NCI-H1436 (cell line): ENCODE data around the gene ZNF207.
"Not testable (repeated sequence)": the region's sequence is repeated elsewhere in the genome, so short reads cannot be mapped to it uniquely, and the experiment has no call there.

Source experiments
- DNase-seq: peaks from one replicate; lab custom pipeline; 2025; lab: John Stamatoyannopoulos, UW

Gene ZNF207

DNA sequence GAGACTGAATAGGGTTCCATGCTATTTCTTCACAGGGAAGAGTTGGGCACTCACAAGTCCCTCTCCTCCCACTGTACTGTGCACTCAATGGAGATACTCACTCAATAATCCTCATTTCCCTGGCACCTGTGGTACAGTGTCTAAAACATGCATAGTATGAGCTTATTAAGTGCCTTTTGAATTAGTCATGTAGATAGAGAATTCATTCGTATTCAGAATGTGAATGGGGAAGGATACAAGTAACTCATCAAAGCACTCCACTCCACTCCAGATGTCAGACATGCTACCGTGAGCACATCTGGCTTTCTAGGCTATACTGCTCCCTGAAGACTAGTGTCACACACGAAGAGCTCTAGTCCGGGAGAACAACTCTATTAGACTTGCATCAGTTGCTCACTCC is 14.3 kb upstream of the ZNF207 start:
- DNase-seq = no peak

DNA sequence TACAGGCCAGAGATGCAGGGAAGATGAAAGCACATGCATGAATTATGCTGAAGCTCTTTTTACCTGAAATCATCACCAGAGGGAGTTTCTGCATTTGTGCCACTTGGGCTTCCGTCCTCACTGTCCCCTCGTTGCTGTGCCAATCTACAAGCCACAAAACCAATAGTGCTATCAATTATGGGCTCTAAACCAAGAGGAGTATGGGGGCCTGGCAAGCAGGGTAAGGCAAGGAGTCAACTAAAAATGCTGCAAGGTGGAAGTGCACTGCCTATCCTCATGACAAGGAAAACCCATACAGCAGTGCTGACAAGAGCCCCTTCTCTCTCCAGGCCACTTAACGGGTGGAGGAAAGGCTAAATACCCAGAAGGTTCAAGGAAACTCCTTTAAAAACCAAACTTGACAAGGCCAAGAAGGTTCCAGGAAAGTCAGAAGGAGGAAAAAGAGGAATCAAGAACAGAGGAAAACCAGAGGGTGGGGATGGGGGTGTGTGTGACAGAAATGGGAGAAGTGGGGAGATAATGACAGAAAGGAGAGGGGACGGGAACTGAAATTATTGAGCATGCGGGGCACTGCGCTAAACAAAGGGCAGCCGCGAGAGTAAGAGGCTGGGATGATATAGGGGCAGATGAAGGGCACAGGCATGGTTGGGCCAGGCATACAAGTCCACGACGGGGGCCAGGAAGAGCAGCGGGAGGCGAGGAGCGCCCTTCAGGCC is 8.7 kb upstream of the ZNF207 start:
- DNase-seq = peak; percentile 12

DNA sequence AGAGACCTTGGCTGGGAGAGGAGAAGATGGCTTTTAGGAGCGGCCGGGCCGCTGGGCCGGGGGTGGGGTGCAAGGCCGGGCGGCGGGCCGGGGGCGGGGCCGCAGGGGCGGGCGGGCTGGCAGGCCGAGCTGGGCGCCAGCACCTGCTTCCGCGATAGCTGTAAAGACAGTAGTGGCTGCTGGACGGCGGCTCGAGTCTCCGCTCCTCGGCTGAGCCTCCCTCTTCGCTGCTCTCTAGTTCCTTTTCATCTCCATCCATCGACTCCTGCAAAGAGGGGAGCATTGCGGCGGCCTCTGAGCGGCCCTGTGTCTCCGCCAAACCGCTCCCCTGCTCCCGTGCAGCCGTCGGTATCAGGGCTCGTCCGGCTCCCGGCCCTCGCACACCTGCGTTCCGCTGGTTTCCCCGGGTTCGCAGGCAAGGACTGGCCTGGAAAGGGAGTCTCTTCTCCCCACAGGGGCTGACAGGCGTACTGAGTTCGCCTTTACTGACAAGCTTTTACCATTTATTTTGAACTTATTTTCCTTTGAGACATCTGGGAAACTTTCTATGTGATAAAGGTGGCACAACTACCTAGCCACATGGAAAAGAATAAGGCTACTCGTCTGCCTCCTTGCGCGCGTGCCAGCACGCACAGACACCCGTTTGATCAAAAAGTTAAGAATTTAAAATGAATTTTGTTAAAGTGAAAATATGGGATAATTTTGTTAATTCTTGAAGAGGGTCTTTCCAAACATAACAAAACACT is 7.9 kb upstream of the ZNF207 start, which contains the start of gene C17orf75:
Gene C17orf75 (minus strand): TSS at position 317 of the 746 bp plus-strand sequence. CDS start 34 bp downstream, at position 283.
- peak; percentile 86 for DNase-seq

DNA sequence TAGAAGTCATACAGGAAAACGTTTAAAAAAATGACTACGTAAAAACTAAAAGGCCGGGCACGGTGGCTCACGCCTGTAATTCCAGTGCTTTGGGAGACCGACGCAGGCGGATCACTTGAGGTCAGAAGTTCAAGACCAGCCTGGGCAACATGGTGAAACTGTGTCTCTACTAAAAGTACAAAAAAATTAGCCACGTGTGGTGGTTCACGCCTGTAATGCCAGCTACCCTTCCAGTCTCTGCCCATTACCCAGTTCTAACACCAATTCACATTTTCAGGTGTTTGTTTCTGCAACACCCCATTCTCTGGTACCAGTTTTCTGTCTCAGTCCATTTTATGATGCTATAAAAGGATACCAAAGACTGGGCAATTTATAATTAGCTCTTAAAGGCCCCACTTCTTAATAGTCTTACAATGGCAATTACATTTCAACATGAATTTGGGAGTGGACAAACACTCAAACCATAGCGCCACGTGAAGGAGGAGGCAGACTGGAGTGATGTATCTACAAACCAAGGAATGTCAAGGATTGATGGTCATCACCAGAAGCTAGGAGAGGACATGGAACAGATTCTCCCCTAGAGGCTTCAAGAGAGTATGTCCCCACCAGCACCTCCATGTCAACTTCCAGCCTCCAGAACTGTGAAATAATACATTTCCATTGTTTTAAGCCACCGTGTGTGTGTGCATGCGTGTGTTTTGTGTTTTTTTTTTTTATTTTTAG is 7.2 kb upstream of the ZNF207 start:
- DNase-seq = no peak

DNA sequence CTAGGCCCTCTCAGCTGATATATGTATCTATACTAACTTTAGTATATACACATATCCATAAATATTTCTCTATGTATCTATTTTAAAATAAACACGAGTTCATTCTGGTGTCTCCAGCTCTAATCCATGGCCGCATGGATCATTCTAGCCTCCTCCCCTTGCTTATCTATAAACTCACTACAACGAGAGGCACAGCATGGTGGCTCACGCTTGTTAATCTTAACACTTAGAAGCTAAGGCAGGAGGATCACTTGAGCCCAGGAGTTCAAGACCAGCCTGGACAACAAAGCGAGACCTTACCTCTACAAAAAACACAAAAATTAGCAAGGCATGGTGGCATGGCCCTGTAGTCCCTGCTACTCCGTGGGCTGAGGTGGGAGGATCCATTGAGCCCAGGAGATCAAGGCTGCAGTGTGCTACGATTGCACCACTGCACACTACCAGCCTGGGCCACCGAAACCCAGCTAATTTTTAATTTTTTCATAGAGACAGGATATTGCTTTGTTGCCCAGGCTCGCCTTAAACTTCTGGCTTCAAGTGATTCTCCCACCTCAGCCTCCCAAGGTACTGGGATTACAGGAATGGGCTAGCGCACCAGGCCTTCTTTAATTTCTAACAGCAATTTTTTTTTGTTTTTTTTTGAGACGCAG is 3.9 kb upstream of the ZNF207 start:
- no peak for DNase-seq

DNA sequence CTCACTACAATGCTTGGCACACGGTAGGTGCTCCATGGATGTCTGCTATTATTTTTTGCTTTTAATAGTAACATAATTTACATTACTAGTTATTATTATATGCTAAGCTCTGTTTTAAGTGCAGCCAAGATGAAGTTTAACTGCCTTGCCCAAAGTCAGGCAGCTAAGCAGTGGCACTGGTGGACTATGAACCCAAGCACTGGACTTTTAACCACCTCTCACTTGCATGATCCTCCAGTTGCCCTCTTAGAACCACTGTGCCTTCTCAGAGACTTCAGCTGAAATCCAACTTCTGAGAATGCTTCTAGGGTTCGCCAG is 1.5 kb upstream of the ZNF207 start:
- no peak for DNase-seq

DNA sequence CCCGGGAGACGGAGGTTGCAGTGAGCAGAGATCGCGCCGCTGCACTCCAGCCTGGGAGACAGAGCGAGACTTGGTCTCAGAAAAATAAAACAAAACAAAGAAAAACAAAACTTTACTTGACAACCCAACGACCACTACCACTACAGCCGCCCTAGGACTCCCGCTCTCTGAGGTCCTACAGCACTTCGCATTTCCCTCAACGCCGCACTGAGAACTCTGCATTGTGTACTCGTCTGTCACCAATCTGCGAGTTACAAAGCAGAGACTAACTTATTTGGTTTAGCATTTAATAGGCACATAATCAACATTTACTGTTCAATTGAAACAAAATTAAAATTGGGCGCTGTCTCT is 479 bp upstream of the ZNF207 start:
- DNase-seq = no peak

DNA sequence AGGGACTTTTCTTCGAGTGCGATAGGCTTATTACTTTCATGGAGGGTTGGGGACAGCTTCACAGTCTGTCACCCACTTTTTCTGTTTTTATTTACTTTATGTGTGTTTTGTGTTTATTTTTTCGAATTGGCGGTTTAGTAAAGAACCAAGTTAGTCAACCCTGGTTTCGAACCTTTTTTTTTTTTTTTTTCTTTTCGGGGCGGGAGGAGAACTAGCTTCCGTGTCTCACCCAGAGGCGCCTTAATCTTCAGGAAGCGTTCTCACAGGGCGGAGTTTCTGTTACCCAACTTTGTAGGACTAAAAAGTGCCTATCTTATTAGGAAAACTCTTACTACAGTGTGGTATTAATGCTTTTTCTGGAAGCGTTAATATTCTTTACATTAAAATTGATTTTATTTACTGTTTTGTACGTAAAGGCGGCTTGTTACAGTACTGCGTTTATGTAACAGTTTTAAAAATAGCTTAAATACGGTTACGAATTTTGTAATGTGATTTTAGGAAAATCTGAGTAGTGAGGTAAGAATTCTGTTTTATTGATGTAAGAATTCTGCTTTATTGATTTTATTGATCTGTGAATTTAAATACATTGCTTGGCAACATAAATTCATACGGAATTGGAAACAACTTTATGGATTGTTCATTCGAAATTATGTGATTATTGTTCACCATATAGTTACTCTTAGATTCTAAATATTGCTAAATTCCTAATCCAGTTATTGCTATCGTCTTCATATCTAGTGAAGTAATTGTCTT is 885 bp downstream of the ZNF207 start:
- peak; percentile 32 for DNase-seq

DNA sequence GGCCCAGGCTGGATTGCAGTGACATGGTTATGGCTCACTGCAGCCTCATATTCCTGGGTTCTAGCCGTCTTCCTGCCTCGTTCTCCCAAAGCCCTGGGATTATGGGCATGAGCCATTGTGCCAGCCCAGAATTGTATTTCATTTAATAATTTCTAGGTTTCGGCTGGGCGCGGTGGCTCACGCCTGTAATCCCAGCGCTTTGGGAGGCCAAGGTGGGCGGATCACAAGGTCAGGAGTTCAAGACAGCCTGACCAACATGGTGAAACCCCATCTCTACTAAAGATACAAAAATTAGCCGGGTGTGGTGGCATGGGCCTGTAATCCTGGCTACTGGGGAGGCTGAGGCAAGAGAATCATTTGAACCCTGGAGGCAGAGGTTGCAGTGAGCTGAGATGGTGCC is 2.8 kb downstream of the ZNF207 start:
- not testable (repeated sequence) for DNase-seq

DNA sequence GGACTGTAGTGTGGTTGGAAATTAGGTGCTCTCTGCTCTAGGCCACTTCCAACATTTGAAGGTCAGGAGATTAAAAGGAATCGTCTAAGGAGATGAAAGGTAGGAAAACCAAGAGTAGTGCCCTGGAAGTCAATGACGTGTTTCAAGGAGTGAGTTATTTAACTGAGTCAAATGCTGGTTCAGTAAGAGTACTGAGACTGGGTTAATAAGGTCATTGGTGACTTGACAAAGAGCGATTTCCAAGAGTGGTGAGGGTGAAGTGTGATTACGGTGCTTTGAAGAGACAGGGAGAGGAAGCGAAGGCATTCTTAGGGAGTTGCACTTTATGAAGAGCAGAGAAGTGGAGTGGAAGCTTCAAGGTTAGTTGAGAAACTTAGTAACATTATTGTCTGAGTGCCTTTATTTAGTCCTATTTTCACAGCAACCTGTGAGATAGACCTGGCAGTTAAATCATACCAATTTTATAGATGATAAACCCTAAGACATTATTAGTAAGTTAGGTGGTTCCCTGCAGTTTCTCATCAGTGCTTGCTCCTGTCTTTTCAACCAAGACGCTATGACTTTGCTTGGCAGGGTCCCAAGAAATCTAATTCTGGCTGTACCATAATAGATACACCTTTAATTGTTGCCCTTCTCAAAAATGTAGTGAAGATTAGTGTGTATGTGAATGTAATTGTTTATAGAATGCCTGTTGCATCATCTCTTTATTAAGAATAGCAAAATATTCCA is 5.9 kb downstream of the ZNF207 start:
- DNase-seq = no peak

DNA sequence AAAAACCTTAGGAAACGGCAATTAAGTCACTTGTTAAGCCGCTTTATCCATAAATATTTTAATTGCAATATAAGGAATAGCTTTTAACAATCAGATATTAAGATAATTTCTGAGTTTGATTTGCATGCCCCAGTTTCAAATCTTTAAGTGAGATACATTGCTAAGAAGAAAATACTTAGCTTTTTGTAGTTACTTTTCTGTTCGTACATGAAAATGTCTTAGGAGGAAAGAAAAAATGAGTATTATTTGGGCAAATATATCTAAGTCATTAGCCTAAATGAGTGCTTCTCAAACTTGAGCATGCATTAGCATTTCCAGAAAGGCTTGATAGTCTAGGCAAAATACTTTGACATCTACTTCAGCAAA is 6.4 kb downstream of the ZNF207 start:
- DNase-seq = no peak

DNA sequence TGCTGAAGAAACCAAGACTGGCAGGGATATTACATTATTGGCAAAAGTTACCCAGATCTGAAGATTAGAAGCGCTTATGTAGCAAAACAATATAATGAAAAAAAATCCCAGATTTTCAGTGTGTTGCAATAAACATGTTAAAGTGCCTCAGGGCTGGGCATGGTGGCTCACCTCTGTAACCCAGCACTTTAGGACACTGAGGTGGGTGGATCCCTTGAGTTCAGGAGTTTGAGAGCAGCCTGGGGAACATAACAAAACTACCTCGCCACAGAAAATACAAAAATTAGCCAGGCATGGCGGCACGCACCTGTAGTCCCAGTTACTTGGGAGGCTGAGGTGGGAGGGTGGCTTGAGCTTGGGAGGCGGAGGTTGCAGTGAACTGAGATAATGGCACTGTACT is 6.8 kb downstream of the ZNF207 start:
- DNase-seq = no peak

DNA sequence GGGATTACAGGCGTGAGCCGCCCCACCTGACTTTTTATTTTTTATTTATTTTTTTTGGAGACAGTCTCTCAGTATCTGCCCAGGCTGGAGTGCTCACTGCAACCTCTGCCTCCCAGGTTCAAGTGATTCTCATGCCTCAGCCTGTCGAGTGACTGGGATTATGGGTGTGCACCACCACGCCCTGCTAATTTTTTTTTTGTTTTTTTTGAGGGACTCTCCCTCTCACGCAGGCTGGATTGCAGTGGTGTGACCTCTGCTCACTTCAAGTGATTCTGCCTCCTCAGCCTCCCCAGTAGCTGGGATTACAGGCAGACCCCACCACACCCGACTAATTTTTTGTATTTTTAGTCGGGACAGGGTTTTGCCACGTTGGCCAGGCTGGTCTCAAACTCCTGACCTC is 7.7 kb downstream of the ZNF207 start:
- no peak for DNase-seq

DNA sequence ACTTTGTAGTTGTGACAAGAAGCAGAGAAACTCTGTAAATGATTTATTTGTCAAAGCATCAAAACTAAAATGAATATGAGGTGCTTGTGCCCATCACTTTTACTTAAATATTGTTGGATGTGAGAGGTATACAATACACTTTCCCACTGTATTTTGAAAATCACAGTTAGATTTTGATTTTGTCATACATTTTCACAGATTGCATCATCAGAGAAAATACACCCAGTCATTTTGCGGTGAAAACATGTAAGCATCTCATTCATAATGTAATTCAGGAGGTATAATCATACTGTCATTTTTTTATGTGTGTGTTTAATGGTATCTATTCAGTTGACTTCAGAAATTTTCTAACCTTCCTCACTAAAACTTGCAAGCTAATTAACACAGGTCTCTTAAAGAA is 11.3 kb downstream of the ZNF207 start:
- no peak for DNase-seq

DNA sequence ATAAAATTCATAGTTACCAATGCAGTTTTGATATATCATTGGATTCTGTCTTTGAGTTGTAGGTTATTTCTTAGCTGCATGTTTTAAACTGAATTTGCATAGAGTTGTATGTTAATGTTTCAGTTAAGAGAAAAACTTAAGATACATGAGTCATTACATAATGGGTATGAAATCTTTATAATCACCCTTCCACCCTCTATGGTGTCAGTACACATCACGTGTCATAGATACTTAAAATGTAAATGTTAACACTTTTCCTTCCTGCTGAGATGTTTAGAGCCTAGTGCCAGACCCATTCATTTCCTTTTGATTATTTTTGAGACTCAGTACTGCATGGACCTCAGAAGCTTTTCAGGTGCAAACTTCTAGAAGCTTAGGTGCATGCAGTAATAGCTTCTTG is 20.5 kb downstream of the ZNF207 start:
- DNase-seq = no peak

DNA sequence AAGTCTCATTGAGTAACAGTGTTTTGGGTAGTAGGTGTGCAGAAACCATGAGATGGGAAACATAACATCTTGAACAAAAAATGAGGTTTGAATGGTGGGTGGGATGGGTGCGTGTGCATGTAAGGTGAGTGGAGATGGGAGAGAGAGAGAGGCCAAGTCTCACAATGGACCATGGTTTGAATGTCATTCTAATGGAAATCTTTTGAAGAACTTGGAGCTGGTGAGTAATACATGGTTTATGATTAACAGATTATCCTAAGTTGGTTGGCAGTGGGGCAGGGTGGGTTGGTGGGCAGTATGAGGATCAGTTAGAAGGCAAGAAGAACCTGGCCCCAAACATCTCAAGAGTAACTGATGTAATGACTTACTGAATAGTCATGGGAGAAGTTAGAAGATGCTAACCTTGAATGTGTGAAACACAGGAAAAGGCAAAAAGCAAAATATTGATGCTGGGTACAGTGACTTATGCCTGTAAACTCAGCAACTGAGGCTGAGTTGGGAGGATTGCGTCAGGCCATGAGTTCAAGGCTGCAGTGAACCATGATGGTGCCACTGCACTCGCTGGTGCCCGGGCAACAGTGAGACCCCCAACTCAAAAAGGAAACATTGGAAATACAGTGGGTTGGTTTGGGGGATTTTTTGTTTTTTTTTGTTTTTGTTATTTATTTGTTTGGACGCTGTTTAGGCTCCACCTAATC is 32.7 kb downstream of the ZNF207 start:
- no peak for DNase-seq

DNA sequence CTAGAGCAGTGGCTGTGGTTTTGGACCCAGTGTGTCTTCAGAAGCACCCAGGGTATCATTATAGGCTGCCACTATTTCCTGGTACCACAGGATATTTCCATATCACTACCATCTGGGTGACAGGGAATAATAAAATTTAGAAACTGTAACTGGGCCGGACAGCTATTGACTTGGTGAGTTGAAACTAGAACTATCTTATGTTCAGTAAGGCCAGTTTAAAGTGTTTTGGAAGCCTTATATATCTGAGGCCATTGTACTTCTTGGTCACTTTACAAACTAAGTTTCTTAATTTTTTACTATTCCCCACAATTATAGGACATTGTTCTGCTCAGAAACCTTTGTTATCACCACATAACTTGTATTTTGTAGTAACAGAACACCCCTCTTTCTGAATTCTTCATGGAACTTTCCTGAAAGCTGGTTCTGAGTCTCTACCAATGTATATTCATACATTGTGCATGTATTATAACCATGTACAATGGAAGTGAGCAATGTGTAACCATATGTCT is 34.0 kb downstream of the ZNF207 start:
- DNase-seq = no peak

DNA sequence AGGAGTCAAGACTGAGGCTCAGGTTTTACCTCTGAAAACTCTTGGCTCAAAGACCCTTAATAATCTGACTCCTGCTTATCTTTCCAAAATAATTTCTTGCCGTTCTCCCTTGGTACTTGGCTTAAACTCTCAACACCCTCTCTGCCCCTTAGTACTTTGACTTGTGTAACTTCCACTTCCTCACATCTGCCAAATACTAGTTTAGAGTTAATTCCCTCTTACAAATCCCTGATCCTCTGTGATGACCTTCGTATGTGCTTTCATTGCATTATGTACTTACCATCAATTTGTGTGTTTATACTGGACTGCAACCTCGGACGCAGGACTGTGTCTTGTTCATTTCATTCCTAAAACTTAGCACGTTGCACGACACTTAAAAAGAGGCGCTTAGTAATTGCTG is 35.2 kb downstream of the ZNF207 start:
- DNase-seq = no peak

DNA sequence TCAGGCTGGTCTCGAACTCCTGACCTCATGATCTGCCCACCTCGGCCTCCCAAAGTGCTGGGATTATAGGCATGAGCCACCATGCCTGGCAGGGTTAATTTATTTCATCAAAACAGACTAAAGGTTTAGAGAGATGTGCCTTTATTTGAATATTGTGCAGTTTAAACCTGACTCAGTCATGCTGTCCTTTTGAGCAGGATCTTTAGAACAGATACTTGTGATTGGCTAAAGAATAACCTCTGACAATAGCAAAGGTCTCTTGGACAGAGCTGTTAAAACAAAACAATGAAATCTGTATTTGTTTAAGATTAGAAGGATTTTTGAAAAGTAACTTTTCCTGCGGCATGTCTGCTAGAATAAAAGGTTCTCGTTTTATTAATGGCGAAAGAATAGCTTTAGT is 36.0 kb downstream of the ZNF207 start:
- no peak for DNase-seq

DNA sequence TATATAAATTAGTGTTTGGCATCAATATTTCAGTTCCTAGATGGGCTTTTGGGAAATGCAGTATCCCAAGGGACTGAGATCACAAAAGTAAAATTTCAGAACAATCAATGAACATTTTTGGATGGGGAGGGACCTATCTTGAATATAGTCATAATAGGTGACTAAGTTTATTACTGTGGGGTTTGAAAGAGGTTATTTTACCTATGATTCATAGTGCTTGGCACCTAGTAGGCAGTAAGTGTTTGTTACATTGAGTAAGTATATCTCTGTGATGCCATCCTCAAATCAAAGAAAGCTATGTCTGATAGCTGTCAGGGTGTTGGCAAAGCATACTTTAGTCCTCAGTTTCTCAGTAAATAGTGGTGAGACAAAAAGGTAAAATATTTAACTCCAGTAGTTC is 36.9 kb downstream of the ZNF207 start:
- DNase-seq = no peak

DNA sequence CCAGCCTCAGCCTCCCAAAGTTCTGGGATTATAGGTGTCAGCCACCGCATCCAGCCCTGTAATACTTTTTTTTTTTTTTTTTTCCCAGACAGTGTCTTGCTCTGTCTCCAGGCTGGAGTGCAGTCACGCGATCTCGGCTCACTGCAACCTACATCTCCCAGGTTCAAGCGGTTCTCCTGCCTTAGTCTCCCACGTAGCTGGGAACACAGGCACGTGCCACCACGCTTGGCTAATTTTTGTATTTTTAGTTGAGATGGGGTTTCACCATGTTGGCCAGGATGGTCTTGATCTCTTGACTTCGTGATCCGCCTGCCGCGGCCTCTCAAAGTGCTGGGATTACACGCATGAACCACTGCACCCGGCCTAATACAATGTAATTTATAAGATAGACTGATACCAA is 38.2 kb downstream of the ZNF207 start:
- not testable (repeated sequence) for DNase-seq
